Breast epithelium (tissue), 4 donors: ENCODE measurements around the gene TXNRD2. TPM values are rescaled to one million over a fixed set of nuclear protein-coding genes. Genes with fewer than 3 reads are reported as not detected.

Experiments used
- DNase-seq, 2 donors: peaks; one replicate each; pipeline ENCODE4 v3.0.0-alpha.2; 2019; ENCODE audit warnings: low spot score in 2 of 2
- H3K27ac ChIP-seq, 2 donors: fragments of 200-600 bp; sonication (generic) in 1 of 2; one replicate each; pipeline ENCODE4 v1.5.1; 2016 to 2019; ENCODE audit warnings: mild to moderate bottlenecking in 1 of 2
- H3K27me3 ChIP-seq, 2 donors: fragments of 200-600 bp; sonication (generic) in 1 of 2; one replicate each; pipeline versions ENCODE4 v1.5.1 to v1.6.0; 2017 to 2019; ENCODE audit warnings: control low read depth in 1 of 2, mild to moderate bottlenecking in 1 of 2
- H3K36me3 ChIP-seq: fragments of 200-600 bp; one replicate; pipeline ENCODE4 v1.5.1; 2019
- H3K4me1 ChIP-seq, 2 donors: fragments of 200-600 bp; sonication (generic); one replicate each; pipeline ENCODE4 v1.5.1; 2016 to 2019; ENCODE audit warnings: control low read depth in 1 of 2
- H3K4me3 ChIP-seq, 3 donors: fragments of 200-600 bp; sonication (generic); 1 replicate in 2 of 3; 2 replicates in 1 of 3; pipeline ENCODE4 v1.5.1; 2016 to 2019; ENCODE audit warnings: mild to moderate bottlenecking in 3 of 3, moderate library complexity in 2 of 3
- H3K9me3 ChIP-seq, 2 donors: fragments of 200-600 bp; sonication (generic) in 1 of 2; one replicate each; pipeline ENCODE4 v1.5.1; 2016 to 2019; ENCODE audit warnings: control low read depth in 1 of 2
- POLR2A ChIP-seq: fragments of 450-650 bp; IDR thresholded peaks from one replicate; pipeline ENCODE4 v1.6.1; 2016; ENCODE audit warnings: antibody characterized with exemption, mild to moderate bottlenecking, moderate library complexity
- POLR2AphosphoS5 ChIP-seq, 3 donors: sonication (generic); formaldehyde crosslinking; IDR thresholded peaks; one replicate each; pipeline ENCODE4 v1.6.1; 2017; ENCODE audit warnings: antibody characterized with exemption in 3 of 3
- intact Hi-C: fragments of 100-400 bp; cut with DNase I; formaldehyde crosslinking; loops from one replicate; pipeline ENCODE4 v1.15.1; 2023; ENCODE audit warnings: low total_unique reads
- total RNA-seq, 3 donors: library from RNA; depleted of rRNA; stranded (reverse); fragments of >200 nt; gene quantifications; one replicate each; pipeline ENCODE4 v1.1.0, GENCODE V29; 2016
- TF ChIP-seq, protein P1 (sequence below), 3 donors: fragments of 450-650 bp; IDR thresholded peaks; one replicate each; pipeline ENCODE4 v1.5.1; 2016 to 2017; ENCODE audit warnings: antibody characterized with exemption in 3 of 3, mild to moderate bottlenecking in 3 of 3, moderate library complexity in 3 of 3

Gene TXNRD2
- total RNA-seq, 3 donors from 2014 or later, result 13.8 to 22.8 (median 20.6) TPM

DNA sequence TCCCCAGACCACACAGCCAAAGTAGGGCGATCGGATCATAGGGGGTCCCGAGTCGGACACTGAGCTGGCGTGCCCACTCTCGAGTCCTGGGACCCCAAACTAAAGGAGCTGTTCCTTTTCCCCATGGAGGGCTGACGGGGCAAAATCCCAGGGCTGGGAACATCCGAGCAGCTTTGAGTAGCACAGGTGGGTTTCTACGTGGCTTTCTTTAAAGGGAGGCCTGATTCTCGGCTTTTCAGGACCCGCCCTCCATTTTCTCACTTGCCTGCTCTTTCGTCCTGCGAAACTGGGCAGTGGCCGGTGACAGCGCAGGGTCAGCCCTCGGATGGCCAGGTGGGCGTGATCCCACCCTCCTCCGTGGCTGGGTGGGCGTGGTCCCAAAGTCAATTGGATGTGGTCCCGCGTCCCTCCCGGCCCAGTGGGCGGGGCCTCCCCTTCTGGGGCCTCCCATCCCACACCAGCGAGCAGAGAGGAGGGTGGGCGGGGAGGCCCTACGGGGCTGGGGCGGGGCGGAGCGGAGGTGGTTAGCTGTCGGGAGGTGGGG, 17.5 kb upstream of the TXNRD2 start:
- DNase-seq, result peak; percentile 70 to 76
- peak overlapping the region; percentile 77 to 79 for H3K27ac ChIP-seq
- no peaks in the 10 kb centered on the region for H3K9me3 ChIP-seq
- intact Hi-C loops, result no loop called here
- H3K27me3 ChIP-seq, result no peaks in the 10 kb centered on the region
- no peaks in the 10 kb centered on the region for H3K36me3 ChIP-seq
- H3K4me1 ChIP-seq, result peaks cover 9 to 30% of the 10 kb centered on the region in 2 donors
- H3K4me3 ChIP-seq, result peak overlapping the region in 2 of 3 donors; percentile 45 to 51
- no peak for TF ChIP-seq POLR2A
- no peak for TF ChIP-seq POLR2AphosphoS5 (IDR thresholded peaks at IDR 0.05)
- TF ChIP-seq, protein P1, sequence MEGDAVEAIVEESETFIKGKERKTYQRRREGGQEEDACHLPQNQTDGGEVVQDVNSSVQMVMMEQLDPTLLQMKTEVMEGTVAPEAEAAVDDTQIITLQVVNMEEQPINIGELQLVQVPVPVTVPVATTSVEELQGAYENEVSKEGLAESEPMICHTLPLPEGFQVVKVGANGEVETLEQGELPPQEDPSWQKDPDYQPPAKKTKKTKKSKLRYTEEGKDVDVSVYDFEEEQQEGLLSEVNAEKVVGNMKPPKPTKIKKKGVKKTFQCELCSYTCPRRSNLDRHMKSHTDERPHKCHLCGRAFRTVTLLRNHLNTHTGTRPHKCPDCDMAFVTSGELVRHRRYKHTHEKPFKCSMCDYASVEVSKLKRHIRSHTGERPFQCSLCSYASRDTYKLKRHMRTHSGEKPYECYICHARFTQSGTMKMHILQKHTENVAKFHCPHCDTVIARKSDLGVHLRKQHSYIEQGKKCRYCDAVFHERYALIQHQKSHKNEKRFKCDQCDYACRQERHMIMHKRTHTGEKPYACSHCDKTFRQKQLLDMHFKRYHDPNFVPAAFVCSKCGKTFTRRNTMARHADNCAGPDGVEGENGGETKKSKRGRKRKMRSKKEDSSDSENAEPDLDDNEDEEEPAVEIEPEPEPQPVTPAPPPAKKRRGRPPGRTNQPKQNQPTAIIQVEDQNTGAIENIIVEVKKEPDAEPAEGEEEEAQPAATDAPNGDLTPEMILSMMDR (IDR thresholded peaks at IDR 0.05), result no peak

DNA sequence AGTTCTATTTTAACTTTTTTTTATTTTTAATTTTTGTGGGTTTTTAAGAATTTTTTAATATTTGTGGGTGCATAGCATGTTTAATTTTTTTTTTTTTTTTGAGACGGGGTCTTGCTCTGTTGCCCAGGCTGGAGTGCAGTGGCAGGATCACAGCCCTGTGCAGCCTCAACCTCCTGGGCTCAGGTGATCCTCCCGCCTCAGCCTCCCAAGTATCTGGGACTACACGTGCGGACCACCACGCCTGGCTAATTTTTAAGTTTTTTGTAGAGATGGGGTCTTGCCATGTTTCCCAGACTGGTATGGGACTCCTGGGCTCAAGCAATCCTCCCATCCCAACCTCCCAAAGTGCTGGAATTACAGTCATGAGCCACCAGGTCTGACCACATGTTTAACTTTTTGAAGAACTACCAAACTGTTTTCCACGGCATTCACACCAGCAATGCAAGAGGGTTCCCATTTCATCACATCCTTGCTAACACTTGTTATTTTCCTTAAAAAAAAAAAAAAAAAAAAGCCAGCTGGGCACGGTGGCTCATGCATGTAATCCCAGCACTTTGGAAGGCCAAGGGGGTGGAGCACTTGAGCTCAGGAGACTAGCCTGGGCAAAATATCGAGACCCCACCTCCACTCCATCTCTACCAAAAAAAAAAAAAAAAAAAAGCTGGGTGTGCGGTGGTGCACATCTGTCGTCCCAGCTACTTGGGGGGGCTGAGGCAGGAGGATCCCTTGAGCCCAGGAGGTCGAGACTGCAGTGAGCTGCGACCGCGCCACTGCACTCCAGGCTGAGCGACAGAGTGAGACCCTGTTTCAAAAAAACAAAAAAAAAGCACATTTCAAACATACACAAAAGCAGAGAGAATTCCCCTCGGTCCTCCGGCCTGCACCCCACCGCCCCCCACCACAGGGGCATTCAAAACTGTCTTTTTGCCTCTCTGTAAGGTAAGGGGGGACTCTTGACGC, 16.7 kb upstream of the TXNRD2 start:
- H3K27me3 ChIP-seq, result no peaks in the 10 kb centered on the region
- peak overlapping the region in 2 of 3 donors; percentile 45 to 51 for H3K4me3 ChIP-seq
- intact Hi-C loops, result no loop called here
- TF ChIP-seq POLR2A (no peak), POLR2AphosphoS5 (IDR thresholded peaks at IDR 0.05) (no peak)
- TF ChIP-seq, protein P1 (IDR thresholded peaks at IDR 0.05), result no peak
- peaks cover 7 to 28% of the 10 kb centered on the region in 2 donors for H3K4me1 ChIP-seq
- H3K27ac ChIP-seq, result peak overlapping the region; percentile 77 to 79
- no peaks in the 10 kb centered on the region for H3K9me3 ChIP-seq
- no peak for DNase-seq
- H3K36me3 ChIP-seq, result no peaks in the 10 kb centered on the region

DNA sequence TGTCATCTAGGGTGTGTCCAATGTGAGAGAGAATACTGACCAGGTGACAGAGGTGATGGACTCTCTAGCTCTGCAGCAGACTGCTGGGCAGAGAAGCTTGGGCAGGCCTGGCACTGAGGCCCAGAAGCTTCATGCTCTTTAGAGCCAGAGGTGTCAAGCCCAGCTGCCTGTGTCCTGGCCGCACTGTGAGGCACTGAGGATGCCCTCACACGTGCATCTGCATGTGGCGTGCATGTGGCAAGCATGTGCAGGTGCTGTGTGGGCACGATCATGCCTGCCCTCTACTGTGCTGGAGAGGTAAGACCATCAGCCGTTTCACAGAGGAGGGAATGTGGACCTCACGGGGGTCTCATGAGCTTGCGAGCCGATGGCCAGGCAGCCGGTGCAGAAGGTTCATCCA, 15.8 kb upstream of the TXNRD2 start:
- Histone ChIP-seq H3K27ac (no peak overlapping the region), H3K4me3 (no peak overlapping the region), H3K27me3 (no peaks in the 10 kb centered on the region), H3K9me3 (no peaks in the 10 kb centered on the region), H3K4me1 (peaks cover 7 to 31% of the 10 kb centered on the region in 2 donors), H3K36me3 (no peaks in the 10 kb centered on the region)
- intact Hi-C loops, result no loop called here
- TF ChIP-seq POLR2A, result no peak
- TF ChIP-seq POLR2AphosphoS5 (IDR thresholded peaks at IDR 0.05), result no peak
- TF ChIP-seq, protein P1 (IDR thresholded peaks at IDR 0.05), result no peak
- DNase-seq, result no peak

DNA sequence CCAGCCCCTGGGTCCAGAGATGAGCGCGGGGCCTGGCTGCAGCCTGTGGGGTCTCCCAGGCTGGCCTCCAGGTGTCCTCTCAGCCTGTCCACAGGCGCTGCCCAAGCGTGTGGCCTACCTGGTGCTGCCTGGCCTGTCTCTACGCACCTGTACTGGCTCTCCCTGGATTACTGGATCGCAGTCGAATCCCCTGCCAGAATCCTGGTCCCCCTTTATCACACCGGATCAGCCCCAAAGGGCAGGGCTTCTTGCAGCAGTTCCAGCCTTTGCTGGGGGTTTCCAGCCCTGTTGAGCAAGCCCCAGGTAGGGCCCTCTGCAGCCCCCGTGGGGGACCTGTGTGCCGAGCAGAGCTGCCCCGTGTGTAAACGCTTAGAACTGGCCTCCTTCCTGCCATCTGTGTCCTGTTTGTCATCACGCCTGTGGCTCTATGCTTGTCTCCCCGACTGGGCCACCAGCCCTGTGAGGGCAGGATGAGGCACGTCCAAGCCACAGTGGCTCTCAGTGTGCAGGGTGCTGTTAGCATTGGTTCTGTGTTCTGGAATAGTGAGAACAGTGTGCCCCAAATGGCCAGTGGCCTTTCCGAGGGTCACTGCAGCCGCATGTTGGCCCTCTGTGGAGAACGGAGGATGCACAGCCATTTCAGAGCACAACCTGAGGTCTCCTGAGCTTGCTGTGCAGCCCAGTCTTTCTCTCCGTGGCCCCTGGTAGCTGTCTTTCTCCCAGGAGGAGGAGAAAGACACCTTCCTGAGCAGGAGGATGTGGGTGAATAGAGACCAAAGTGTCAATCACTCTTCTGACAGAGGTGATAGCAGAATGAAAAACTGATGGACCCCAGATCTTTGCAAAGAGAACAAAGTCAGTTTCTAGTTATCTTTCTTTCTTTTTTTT, 13.9 kb upstream of the TXNRD2 start:
- Histone ChIP-seq H3K27me3 (no peaks in the 10 kb centered on the region), H3K27ac (peak overlapping the region; percentile 57 to 69), H3K4me3 (no peak overlapping the region), H3K4me1 (peaks cover 3 to 16% of the 10 kb centered on the region in 2 donors), H3K9me3 (no peaks in the 10 kb centered on the region), H3K36me3 (no peaks in the 10 kb centered on the region)
- intact Hi-C loops, result no loop called here
- no peak for TF ChIP-seq POLR2A
- TF ChIP-seq, protein P1 (IDR thresholded peaks at IDR 0.05), result no peak
- TF ChIP-seq POLR2AphosphoS5 (IDR thresholded peaks at IDR 0.05), result no peak
- no peak for DNase-seq
